MM.1S (cell line): Measurements from ENCODE around the gene BNC1.

Source experiments
- DNase-seq: peaks from one replicate; pipeline ENCODE4 v3.0.0-alpha.2; 2015
- H2AFZ ChIP-seq: fragments of 300-600 bp; sonication (generic); 2 replicates; pipeline ENCODE4 v1.6.0; 2016; ENCODE audit warnings: antibody characterized with exemption, low read length
- H3F3A ChIP-seq: fragments of 300-600 bp; sonication (generic); 2 replicates; pipeline ENCODE4 v1.6.1; 2016; ENCODE audit warnings: mild to moderate bottlenecking, antibody characterized with exemption, low read length, moderate library complexity, mixed read lengths; ENCODE audit not compliant: insufficient read depth
- H3K27ac ChIP-seq: fragments of 300-600 bp; sonication (generic); 2 replicates; pipeline ENCODE4 v1.5.1; 2016; ENCODE audit warnings: mild to moderate bottlenecking, low read length
- H3K27me3 ChIP-seq: fragments of 300-600 bp; sonication (generic); replicated peaks from 2 replicates; pipeline ENCODE4 v1.6.0; 2016; ENCODE audit warnings: low read length; ENCODE audit not compliant: insufficient read depth
- H3K36me3 ChIP-seq: fragments of 300-600 bp; sonication (generic); replicated peaks from 2 replicates; pipeline ENCODE4 v1.6.1; 2016; ENCODE audit warnings: mild to moderate bottlenecking, low read length, mixed read lengths; ENCODE audit not compliant: insufficient read depth
- H3K4me1 ChIP-seq: fragments of 300-600 bp; sonication (generic); 2 replicates; pipeline ENCODE4 v1.6.1; 2016; ENCODE audit warnings: low read length, mixed read lengths
- H3K4me2 ChIP-seq: fragments of 300-600 bp; sonication (generic); 2 replicates; pipeline ENCODE4 v1.6.0; 2016; ENCODE audit warnings: low read depth, low read length
- H3K4me3 ChIP-seq: fragments of 300-600 bp; sonication (generic); 2 replicates; pipeline ENCODE4 v1.5.1; 2016; ENCODE audit warnings: low read length, mixed read lengths
- H3K79me2 ChIP-seq: fragments of 300-600 bp; sonication (generic); 2 replicates; pipeline ENCODE4 v1.6.1; 2016; ENCODE audit warnings: mixed run types, low read length, mixed read lengths
- H3K9ac ChIP-seq: fragments of 300-600 bp; sonication (generic); 2 replicates; pipeline ENCODE4 v1.6.1; 2016; ENCODE audit warnings: low read length, mixed read lengths
- H3K9me2 ChIP-seq: fragments of 300-600 bp; sonication (generic); replicated peaks from 2 replicates; pipeline ENCODE4 v1.6.1; 2016; ENCODE audit warnings: mild to moderate bottlenecking, low read length, mixed read lengths; ENCODE audit not compliant: insufficient read depth
- H3K9me3 ChIP-seq: fragments of 300-600 bp; sonication (generic); replicated peaks from 2 replicates; pipeline ENCODE4 v1.6.1; 2016; ENCODE audit warnings: mild to moderate bottlenecking, low read length, mixed read lengths; ENCODE audit not compliant: insufficient read depth
- H4K20me1 ChIP-seq: fragments of 300-600 bp; sonication (generic); 2 replicates; pipeline ENCODE4 v1.6.1; 2016; ENCODE audit warnings: mild to moderate bottlenecking, low read length, moderate library complexity, mixed read lengths; ENCODE audit not compliant: insufficient read depth
- EZH2 ChIP-seq: fragments of 300-600 bp; sonication (generic); optimal IDR thresholded peaks from 2 replicates; pipeline ENCODE3; 2017; ENCODE audit warnings: low read depth, mild to moderate bottlenecking, antibody characterized with exemption, low read length, mixed read lengths
- EZH2phosphoT487 ChIP-seq: fragments of 300-600 bp; sonication (generic); IDR thresholded peaks from 2 replicates; pipeline ENCODE4 v1.6.1; 2018; ENCODE audit warnings: antibody characterized with exemption, low read length
- TF ChIP-seq, protein P1 (sequence below): fragments of 300-600 bp; sonication (generic); IDR thresholded peaks from 2 replicates; pipeline ENCODE4 v1.5.1; 2016; ENCODE audit warnings: antibody characterized with exemption, low read length, mixed read lengths

BNC1 gene

DNA sequence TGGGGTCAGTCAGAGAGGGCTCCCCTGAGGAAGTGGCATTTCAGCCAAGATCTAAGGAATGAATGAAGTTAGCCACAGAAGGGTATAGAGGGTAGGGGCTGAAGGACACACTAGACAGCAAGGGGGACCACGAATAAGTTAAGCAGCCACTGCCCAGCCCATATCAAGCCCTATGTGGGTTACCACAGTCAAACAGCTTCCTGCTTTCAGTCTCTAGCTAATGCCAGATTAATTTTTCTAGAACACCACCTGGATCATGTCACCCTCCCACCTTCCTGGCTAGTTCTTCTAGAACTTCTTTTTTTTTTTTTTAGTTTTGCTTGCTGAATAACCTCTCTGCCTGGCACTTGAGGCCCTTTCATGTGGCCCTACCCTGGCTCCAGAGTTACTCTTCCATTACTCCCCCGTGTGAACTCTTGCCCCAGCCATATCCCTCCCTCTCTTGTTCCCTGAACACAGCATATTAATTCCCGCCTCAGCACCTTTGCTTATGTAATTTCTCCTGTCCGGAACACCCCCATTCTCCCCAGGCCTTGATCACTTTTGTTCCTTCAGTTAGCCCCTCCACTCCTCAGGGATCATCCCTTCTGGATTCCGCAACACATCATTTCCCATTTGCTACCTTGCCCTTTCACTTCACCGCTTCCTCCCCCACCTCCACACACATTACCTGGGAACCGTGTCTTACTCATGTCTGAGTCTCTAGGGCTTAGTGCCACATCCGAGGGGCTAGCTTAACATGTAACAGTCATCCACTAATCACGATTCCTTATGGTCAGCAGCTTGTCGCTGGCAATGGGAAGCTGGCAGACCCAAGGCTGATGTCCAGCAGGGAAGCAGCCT, 20.6 kb upstream of the BNC1 start:
- Histone ChIP-seq H3F3A (no peaks in the 10 kb centered on the region), H3K36me3 (no peaks in the 10 kb centered on the region), H3K9me3 (no peaks in the 10 kb centered on the region), H3K4me2 (0 out of 2 replicates have a peak overlapping the region, but pooled peaks have one; percentile 12), H3K79me2 (no peaks in the 10 kb centered on the region), H3K27me3 (no peaks in the 10 kb centered on the region), H3K4me3 (no peak overlapping the region), H4K20me1 (no peaks in the 10 kb centered on the region), H2AFZ (no peak overlapping the region), H3K9me2 (no peaks in the 10 kb centered on the region), H3K27ac (no peak overlapping the region), H3K4me1 (peaks cover 14% of the 10 kb centered on the region), H3K9ac (no peak overlapping the region)
- DNase-seq, result peak; percentile 61
- TF ChIP-seq, protein P1, sequence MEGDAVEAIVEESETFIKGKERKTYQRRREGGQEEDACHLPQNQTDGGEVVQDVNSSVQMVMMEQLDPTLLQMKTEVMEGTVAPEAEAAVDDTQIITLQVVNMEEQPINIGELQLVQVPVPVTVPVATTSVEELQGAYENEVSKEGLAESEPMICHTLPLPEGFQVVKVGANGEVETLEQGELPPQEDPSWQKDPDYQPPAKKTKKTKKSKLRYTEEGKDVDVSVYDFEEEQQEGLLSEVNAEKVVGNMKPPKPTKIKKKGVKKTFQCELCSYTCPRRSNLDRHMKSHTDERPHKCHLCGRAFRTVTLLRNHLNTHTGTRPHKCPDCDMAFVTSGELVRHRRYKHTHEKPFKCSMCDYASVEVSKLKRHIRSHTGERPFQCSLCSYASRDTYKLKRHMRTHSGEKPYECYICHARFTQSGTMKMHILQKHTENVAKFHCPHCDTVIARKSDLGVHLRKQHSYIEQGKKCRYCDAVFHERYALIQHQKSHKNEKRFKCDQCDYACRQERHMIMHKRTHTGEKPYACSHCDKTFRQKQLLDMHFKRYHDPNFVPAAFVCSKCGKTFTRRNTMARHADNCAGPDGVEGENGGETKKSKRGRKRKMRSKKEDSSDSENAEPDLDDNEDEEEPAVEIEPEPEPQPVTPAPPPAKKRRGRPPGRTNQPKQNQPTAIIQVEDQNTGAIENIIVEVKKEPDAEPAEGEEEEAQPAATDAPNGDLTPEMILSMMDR, result no peak
- TF ChIP-seq EZH2 (no peak), EZH2phosphoT487 (no peak)

DNA sequence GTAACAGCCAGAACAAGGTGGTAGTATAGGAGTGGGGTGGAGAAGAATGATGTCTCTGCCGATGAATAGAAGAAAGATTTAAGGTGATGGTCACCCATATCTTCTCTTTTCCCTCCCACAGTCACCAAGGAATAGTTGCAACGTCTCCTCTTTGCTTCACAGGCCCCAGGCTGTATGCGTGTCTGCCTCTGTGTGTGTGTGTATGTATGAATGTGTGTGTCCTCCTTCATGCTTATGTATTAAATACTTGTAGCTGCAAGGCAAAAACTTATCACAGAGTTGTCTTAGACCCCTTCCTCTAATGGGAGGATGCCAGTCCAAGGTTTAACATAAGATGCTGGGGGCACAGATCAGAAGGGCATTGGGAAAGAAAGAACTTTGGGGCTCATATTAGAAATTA, 19.1 kb upstream of the BNC1 start:
- TF ChIP-seq EZH2, result no peak
- no peak for TF ChIP-seq EZH2phosphoT487
- TF ChIP-seq, protein P1, result no peak
- no peaks in the 10 kb centered on the region for H3K79me2 ChIP-seq
- no peak for DNase-seq
- peaks cover 14% of the 10 kb centered on the region for H3K4me1 ChIP-seq
- no peaks in the 10 kb centered on the region for H4K20me1 ChIP-seq
- no peak overlapping the region for H3K9ac ChIP-seq
- H3K36me3 ChIP-seq, result no peaks in the 10 kb centered on the region
- no peak overlapping the region for H3K4me2 ChIP-seq
- H3K4me3 ChIP-seq, result no peak overlapping the region
- no peaks in the 10 kb centered on the region for H3K9me3 ChIP-seq
- H3F3A ChIP-seq, result no peaks in the 10 kb centered on the region
- H2AFZ ChIP-seq, result no peak overlapping the region
- no peak overlapping the region for H3K27ac ChIP-seq
- no peaks in the 10 kb centered on the region for H3K9me2 ChIP-seq
- H3K27me3 ChIP-seq, result no peaks in the 10 kb centered on the region

DNA sequence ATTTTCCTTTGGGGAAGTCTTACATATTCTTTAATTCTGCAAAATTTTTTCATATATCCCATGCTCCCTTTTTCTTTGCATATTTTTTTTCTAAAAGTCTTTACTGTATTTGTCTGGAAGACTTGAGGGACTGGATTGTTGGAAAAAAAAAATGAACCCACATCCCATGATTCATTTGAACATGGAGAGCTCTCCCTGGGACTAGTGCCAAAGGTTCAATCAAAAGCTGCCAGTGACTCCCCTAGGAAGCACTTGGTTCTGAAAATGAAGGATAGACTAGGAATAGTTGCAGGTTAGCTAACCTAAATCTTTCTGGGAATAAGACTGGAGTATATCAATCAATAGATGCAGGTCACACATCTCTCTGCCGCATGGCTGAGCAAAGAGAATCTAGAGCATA, 16.4 kb upstream of the BNC1 start:
- no peak for DNase-seq
- Histone ChIP-seq H4K20me1 (no peaks in the 10 kb centered on the region), H3K36me3 (no peaks in the 10 kb centered on the region), H2AFZ (no peak overlapping the region), H3K9me2 (no peaks in the 10 kb centered on the region), H3K27ac (no peak overlapping the region), H3K9me3 (no peaks in the 10 kb centered on the region), H3K4me1 (peaks cover 14% of the 10 kb centered on the region), H3K9ac (no peak overlapping the region), H3K27me3 (no peaks in the 10 kb centered on the region), H3F3A (no peaks in the 10 kb centered on the region), H3K4me2 (no peak overlapping the region), H3K79me2 (no peaks in the 10 kb centered on the region), H3K4me3 (no peak overlapping the region)
- no peak for TF ChIP-seq EZH2
- TF ChIP-seq, protein P1, result no peak
- TF ChIP-seq EZH2phosphoT487, result no peak
